SK-N-SH (cell line): Measurements from ENCODE around the gene HS6ST1. TPM values are rescaled to one million over a fixed set of nuclear protein-coding genes. Genes with fewer than 3 reads are reported as not detected.

Experiments
- CTCF ChIA-PET: fragments of 300-600, 350-600 bp; formaldehyde crosslinking; extraction: SDS; loops from one replicate; lab custom pipeline; 2021; lab: Yijun Ruan, JAX
- POLR2A ChIA-PET: fragments of 350-600 bp; sonication (Branson Sonifier 250); formaldehyde crosslinking; extraction: SDS; loops from one replicate; lab custom pipeline; 2020; ENCODE audit warnings: antibody characterized with exemption, inconsistent platforms; lab: Yijun Ruan, JAX
- DNase-seq: peaks from one replicate; pipeline ENCODE4 v3.0.0; 2012
- H2AFZ ChIP-seq: fragments of 200-600 bp; sonication (generic); 2 replicates; pipeline ENCODE4 v1.8.1; 2016; ENCODE audit warnings: antibody characterized with exemption, mild to moderate bottlenecking, low read depth
- H3F3A ChIP-seq: fragments of 200-600 bp; sonication (generic); replicated peaks from 2 replicates; pipeline ENCODE3; 2016; ENCODE audit warnings: antibody characterized with exemption, mild to moderate bottlenecking; ENCODE audit not compliant: insufficient read depth
- H3K27ac ChIP-seq, 2 experiments: fragments of 200-500 bp in 1 of 2; fragments of 200-600 bp in 1 of 2; sonication (Bioruptor generic) in 1 of 2; sonication (generic), shearing (Covaris generic) in 1 of 2; 2 replicates each; pipeline versions ENCODE4 v1.5.1 to v1.6.1; 2014 to 2016; ENCODE audit warnings: low read depth in 2 of 2, inconsistent platforms in 1 of 2, low read length in 1 of 2, mild to moderate bottlenecking in 1 of 2, mixed read lengths in 1 of 2
- H3K27me3 ChIP-seq: fragments of 200-600 bp; sonication (generic), shearing (Covaris generic); 2 replicates; pipeline ENCODE4 v1.6.1; 2016; ENCODE audit warnings: mixed run types; ENCODE audit not compliant: insufficient read depth
- H3K36me3 ChIP-seq, 2 experiments: fragments of 200-500 bp in 1 of 2; fragments of 200-600 bp in 1 of 2; sonication (Bioruptor generic) in 1 of 2; sonication (generic) in 1 of 2; replicated peaks in 1 of 2; 2 replicates each; pipeline versions ENCODE3 to v1.5.1; 2014 to 2016; ENCODE audit warnings: low read length in 1 of 2, mild to moderate bottlenecking in 1 of 2; ENCODE audit not compliant: insufficient read depth in 2 of 2, control insufficient read depth in 1 of 2
- H3K4me1 ChIP-seq, 2 experiments: fragments of 200-500 bp in 1 of 2; fragments of 200-600 bp in 1 of 2; sonication (Bioruptor generic) in 1 of 2; sonication (generic), shearing (Covaris generic) in 1 of 2; 2 replicates each; pipeline versions ENCODE4 v1.5.1 to v1.6.1; 2014 to 2016; ENCODE audit warnings: low read depth in 1 of 2, low read length in 1 of 2, mixed run types in 1 of 2; ENCODE audit not compliant: insufficient read depth in 2 of 2, control insufficient read depth in 1 of 2
- H3K4me2 ChIP-seq: fragments of 200-600 bp; sonication (generic), shearing (Covaris generic); 2 replicates; pipeline ENCODE4 v1.6.1; 2017; ENCODE audit warnings: mixed run types
- H3K4me3 ChIP-seq, 2 experiments: fragments of 200-500 bp in 1 of 2; fragments of 200-600 bp in 1 of 2; sonication (Bioruptor generic) in 1 of 2; sonication (generic), shearing (Covaris generic) in 1 of 2; 2 replicates each; pipeline versions ENCODE4 v1.5.1 to v1.8.1; 2014 to 2016; ENCODE audit warnings: low read depth in 2 of 2, inconsistent platforms in 1 of 2, low read length in 1 of 2, mild to moderate bottlenecking in 1 of 2, mixed read lengths in 1 of 2, moderate library complexity in 1 of 2
- H3K79me2 ChIP-seq: fragments of 200-600 bp; sonication (generic); 2 replicates; pipeline ENCODE4 v1.8.1; 2017; ENCODE audit warnings: mild to moderate bottlenecking; ENCODE audit not compliant: insufficient read depth
- H3K9ac ChIP-seq: fragments of 200-600 bp; sonication (generic); 2 replicates; pipeline ENCODE4 v1.6.1; 2017; ENCODE audit warnings: mixed run types
- H3K9me2 ChIP-seq: fragments of 200-600 bp; sonication (generic); 2 replicates; pipeline ENCODE4 v1.6.1; 2017; ENCODE audit warnings: mixed run types
- H3K9me3 ChIP-seq: fragments of 200-600 bp; sonication (generic); 2 replicates; pipeline ENCODE4 v1.6.1; 2017; ENCODE audit warnings: mixed run types, mild to moderate bottlenecking, moderate library complexity
- H4K20me1 ChIP-seq: fragments of 200-600 bp; sonication (generic); 2 replicates; pipeline ENCODE4 v1.6.1; 2017; ENCODE audit warnings: mild to moderate bottlenecking, mixed run types; ENCODE audit not compliant: insufficient read depth
- CHD2 ChIP-seq: fragments of 150-350 bp; IDR thresholded peaks from 2 replicates; pipeline ENCODE4 v1.6.1; 2018; ENCODE audit warnings: low read length; ENCODE audit not compliant: partially characterized antibody
- ELF1 ChIP-seq: IDR thresholded peaks from 2 replicates; pipeline ENCODE4 v1.4.0; 2012
- EP300 ChIP-seq, 2 experiments: IDR thresholded peaks; 2 replicates each; pipeline versions ENCODE4 v1.4.0 to v1.6.1; 2012; ENCODE audit warnings: borderline replicate concordance in 1 of 2, low read depth in 1 of 2, low read length in 1 of 2
- EZH2phosphoT487 ChIP-seq: fragments of 200-600 bp; sonication (generic); IDR thresholded peaks from 2 replicates; pipeline ENCODE4 v1.6.1; 2017; ENCODE audit warnings: low read depth, mixed run types, mild to moderate bottlenecking, antibody characterized with exemption, moderate library complexity, borderline replicate concordance
- FOSL2 ChIP-seq: IDR thresholded peaks from 2 replicates; pipeline ENCODE4 v1.4.0; 2012; ENCODE audit warnings: low read depth, mild to moderate bottlenecking, moderate library complexity, borderline replicate concordance
- GATA2 ChIP-seq: sonication (generic); formaldehyde crosslinking; IDR thresholded peaks from 2 replicates; pipeline ENCODE4 v1.5.0; 2020; ENCODE audit warnings: mild to moderate bottlenecking, missing genetic modification reagents
- IRF3 ChIP-seq: fragments of 150-350 bp; IDR thresholded peaks from 2 replicates; pipeline ENCODE4 v1.6.1; 2016; ENCODE audit warnings: mild to moderate bottlenecking, low read depth, low read length
- JUND ChIP-seq: IDR thresholded peaks from 2 replicates; pipeline ENCODE4 v1.4.0; 2012
- MXI1 ChIP-seq: IDR thresholded peaks from 2 replicates; pipeline ENCODE4 v1.6.1; 2012; ENCODE audit warnings: mild to moderate bottlenecking, low read depth, low read length, improper control_type of control experiment
- NFIC ChIP-seq: IDR thresholded peaks from 2 replicates; pipeline ENCODE4 v1.4.0; 2012; ENCODE audit warnings: borderline replicate concordance
- PBX3 ChIP-seq: IDR thresholded peaks from 2 replicates; pipeline ENCODE4; 2012
- POLR2AphosphoS5 ChIP-seq: IDR thresholded peaks from 2 replicates; pipeline ENCODE4 v1.6.1; 2012; ENCODE audit warnings: low read depth, low read length
- RAD21 ChIP-seq: IDR thresholded peaks from 2 replicates; pipeline ENCODE4 v1.6.1; 2012; ENCODE audit warnings: mild to moderate bottlenecking, low read length
- RCOR1 ChIP-seq: fragments of 150-350 bp; IDR thresholded peaks from 2 replicates; pipeline ENCODE4 v1.6.1; 2017; ENCODE audit warnings: antibody characterized with exemption, low read length
- RFX5 ChIP-seq: IDR thresholded peaks from 2 replicates; pipeline ENCODE4 v1.6.1; 2012; ENCODE audit warnings: mild to moderate bottlenecking, improper control_type of control experiment, low read length
- SMC3 ChIP-seq: IDR thresholded peaks from 2 replicates; pipeline ENCODE4 v1.6.1; 2012; ENCODE audit warnings: low read depth, low read length, improper control_type of control experiment
- TCF12 ChIP-seq: IDR thresholded peaks from 2 replicates; pipeline ENCODE4 v1.4.0; 2012
- TEAD4 ChIP-seq: IDR thresholded peaks from 2 replicates; pipeline ENCODE4 v1.4.0; 2012; ENCODE audit warnings: mild to moderate bottlenecking, borderline replicate concordance; ENCODE audit not compliant: insufficient read depth
- ZBTB33 ChIP-seq: IDR thresholded peaks from 2 replicates; pipeline ENCODE4 v1.4.0; 2012; ENCODE audit warnings: low read depth, borderline replicate concordance
- WGBS: methylation state at CpG from one replicate; pipeline ENCODE4 v1.1.6; 2017; ENCODE audit warnings: low lambda C conversion rate; 5-methylcytosine and 5-hydroxymethylcytosine counted together
- polyA plus RNA-seq, 3 experiments: library from polyadenylated mRNA; depleted of rRNA; stranded (reverse); fragments of >200 nt; gene quantifications; 2 replicates each; pipeline ENCODE4 v1.2.3, GENCODE V29; 2012
- TF ChIP-seq, protein P1 (sequence below): fragments of 150-350 bp; IDR thresholded peaks from 2 replicates; pipeline ENCODE4 v1.6.1; 2017; ENCODE audit warnings: antibody characterized with exemption, low read length, low read depth, borderline replicate concordance

Gene HS6ST1
- polyA plus RNA-seq, 1 of the 3 experiments (the other 2 are of a cell fraction): 5.9 TPM

- Histone ChIP-seq H3K4me1 (peaks cover 9 to 94% of the 10 kb centered on the region in 2 experiments), H4K20me1 (peaks cover 30% of the 10 kb centered on the region)
- WGBS: 98% methylated on average over 8 of the region's 12 CpGs
Measured at GRCh38 chr2:128310094-128310716, 8.5 kb downstream of the HS6ST1 start.

More at GRCh38 chr2:128310094-128310716, 8.5 kb downstream of the HS6ST1 start:
- ChIA-PET CTCF (interaction anchor here (0.9 to 2.1 kb wide), 4 partner anchors 27 to 426 kb away, joined by 3 to 9 read pairs (median 3); no protein-coding TSS in a partner anchor), POLR2A (no interaction called here)
- H3K4me3 ChIP-seq: no peak overlapping the region
- H3K9ac ChIP-seq: no peak overlapping the region
- no peaks in the 10 kb centered on the region for H3K27me3 ChIP-seq
- H3K9me3 ChIP-seq: no peaks in the 10 kb centered on the region
- H3K27ac ChIP-seq: peak overlapping the region in 1 of 2 experiments; percentile 68; a peak in 1 of 4 replicates
- H3F3A ChIP-seq: no peaks in the 10 kb centered on the region
- no peak overlapping the region for H2AFZ ChIP-seq
- H3K9me2 ChIP-seq: no peaks in the 10 kb centered on the region
- H3K79me2 ChIP-seq: no peaks in the 10 kb centered on the region; the same call in 1 of the 2 replicates
- H3K36me3 ChIP-seq: peaks cover 0 to 2% of the 10 kb centered on the region in 2 experiments
- no peak overlapping the region for H3K4me2 ChIP-seq
- no peak for TF ChIP-seq MXI1
- no peak for TF ChIP-seq TCF12
- no peak for TF ChIP-seq ZBTB33
- TF ChIP-seq RAD21: no peak
- no peak for TF ChIP-seq JUND
- no peak for TF ChIP-seq EZH2phosphoT487
- TF ChIP-seq PBX3: no peak
- no peak for TF ChIP-seq SMC3
- TF ChIP-seq TEAD4: no peak
- TF ChIP-seq RCOR1: no peak
- no peak for TF ChIP-seq CHD2
- no peak for TF ChIP-seq RFX5
- TF ChIP-seq POLR2AphosphoS5: no peak
- TF ChIP-seq, protein P1, sequence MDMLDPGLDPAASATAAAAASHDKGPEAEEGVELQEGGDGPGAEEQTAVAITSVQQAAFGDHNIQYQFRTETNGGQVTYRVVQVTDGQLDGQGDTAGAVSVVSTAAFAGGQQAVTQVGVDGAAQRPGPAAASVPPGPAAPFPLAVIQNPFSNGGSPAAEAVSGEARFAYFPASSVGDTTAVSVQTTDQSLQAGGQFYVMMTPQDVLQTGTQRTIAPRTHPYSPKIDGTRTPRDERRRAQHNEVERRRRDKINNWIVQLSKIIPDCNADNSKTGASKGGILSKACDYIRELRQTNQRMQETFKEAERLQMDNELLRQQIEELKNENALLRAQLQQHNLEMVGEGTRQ: no peak
- TF ChIP-seq ELF1: no peak
- TF ChIP-seq NFIC: no peak
- TF ChIP-seq GATA2: no peak
- TF ChIP-seq EP300 (IDR thresholded peaks at IDR 0.05; ENCODE audit: borderline replicate concordance in 1 of 2, low read depth in 1 of 2, low read length in 1 of 2): no peak
- no peak for TF ChIP-seq IRF3
- no peak for TF ChIP-seq FOSL2
- peak; percentile 12 for DNase-seq
